Adrenal gland (tissue), 5 donors: ENCODE data around the gene ADSS2.

Source experiments
- POLR2A ChIP-seq, 2 donors: fragments of 450-650 bp; IDR thresholded peaks; one replicate each; pipeline ENCODE4 v1.6.1; 2017; ENCODE audit warnings: antibody characterized with exemption in 2 of 2, mild to moderate bottlenecking in 2 of 2, moderate library complexity in 1 of 2
- TF ChIP-seq, protein P1 (sequence below), 6 experiments: fragments of 450-650 bp in 4 of 6; fragments of 200-600 bp in 2 of 6; sonication (generic) in 1 of 6; IDR thresholded peaks; 1 replicate in 5 of 6; 2 replicates in 1 of 6; pipeline versions ENCODE4 v1.5.1 to v1.8.0; 2016 to 2021; ENCODE audit warnings: antibody characterized with exemption in 6 of 6, mild to moderate bottlenecking in 2 of 6, moderate library complexity in 1 of 6
- donor health status: DM: no; HTN: no; CAD: no.

DNA sequence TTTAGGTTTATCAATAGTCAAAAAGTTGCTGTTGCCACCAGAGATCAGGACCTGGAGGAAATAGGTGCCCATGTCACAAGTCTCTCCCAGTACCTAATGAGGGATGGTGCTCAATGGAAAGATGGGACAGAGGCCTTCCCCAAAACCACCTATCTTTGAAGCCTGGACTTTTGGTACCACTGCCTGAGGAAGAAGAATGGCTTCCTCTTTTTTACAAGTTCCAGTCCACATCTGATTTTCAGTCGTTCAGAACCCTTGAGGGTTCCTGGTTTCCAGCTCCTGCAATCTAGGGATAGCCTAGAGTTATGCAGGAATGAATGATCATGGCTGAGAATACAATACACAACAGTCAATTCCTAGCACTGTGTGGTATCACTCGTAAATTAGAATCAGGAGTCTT lies 15.0 kb upstream of the ADSS2 start:
- TF ChIP-seq, protein P1, sequence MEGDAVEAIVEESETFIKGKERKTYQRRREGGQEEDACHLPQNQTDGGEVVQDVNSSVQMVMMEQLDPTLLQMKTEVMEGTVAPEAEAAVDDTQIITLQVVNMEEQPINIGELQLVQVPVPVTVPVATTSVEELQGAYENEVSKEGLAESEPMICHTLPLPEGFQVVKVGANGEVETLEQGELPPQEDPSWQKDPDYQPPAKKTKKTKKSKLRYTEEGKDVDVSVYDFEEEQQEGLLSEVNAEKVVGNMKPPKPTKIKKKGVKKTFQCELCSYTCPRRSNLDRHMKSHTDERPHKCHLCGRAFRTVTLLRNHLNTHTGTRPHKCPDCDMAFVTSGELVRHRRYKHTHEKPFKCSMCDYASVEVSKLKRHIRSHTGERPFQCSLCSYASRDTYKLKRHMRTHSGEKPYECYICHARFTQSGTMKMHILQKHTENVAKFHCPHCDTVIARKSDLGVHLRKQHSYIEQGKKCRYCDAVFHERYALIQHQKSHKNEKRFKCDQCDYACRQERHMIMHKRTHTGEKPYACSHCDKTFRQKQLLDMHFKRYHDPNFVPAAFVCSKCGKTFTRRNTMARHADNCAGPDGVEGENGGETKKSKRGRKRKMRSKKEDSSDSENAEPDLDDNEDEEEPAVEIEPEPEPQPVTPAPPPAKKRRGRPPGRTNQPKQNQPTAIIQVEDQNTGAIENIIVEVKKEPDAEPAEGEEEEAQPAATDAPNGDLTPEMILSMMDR (IDR thresholded peaks at IDR 0.05), result no peak
- TF ChIP-seq POLR2A (IDR thresholded peaks at IDR 0.05), result no peak
